GM23248 (cell line): ENCODE results near the gene RAB36.

ENCODE experiments used
- EZH2 ChIP-seq: fragments of 200-600 bp; sonication (generic); IDR thresholded peaks from 2 replicates; pipeline ENCODE4 v1.6.1; 2018; ENCODE audit warnings: antibody characterized with exemption, mild to moderate bottlenecking; ENCODE audit not compliant: insufficient read depth, poor library complexity, severe bottlenecking
- EZH2phosphoT487 ChIP-seq: fragments of 200-600 bp; sonication (generic); IDR thresholded peaks from 2 replicates; pipeline ENCODE4 v1.6.1; 2018; ENCODE audit warnings: antibody characterized with exemption, moderate library complexity, mild to moderate bottlenecking, low read depth; ENCODE audit not compliant: insufficient read depth

DNA sequence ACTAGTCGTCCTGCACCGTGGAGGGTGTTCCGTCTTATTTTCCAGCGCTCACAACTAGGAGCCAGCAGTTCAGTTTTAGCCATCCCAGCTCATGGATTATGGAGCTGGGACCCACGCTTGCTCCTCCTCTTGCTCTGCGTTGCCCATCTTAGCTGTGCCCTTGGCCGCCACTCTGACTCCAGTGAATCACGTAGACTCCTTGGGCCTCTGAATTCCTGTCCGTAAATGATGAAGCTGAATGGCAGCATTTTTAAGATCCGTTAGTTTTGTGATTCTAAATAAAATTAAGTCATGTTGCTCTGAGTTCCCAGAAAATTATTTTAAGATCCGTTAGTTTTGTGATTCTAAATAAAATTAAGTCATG lies 58.8 kb downstream of the RAB36 start:
- TF ChIP-seq EZH2 (no peak), EZH2phosphoT487 (no peak)
